Astrocyte (in vitro differentiated cells and primary cell): Measurements from ENCODE around the gene PMM2. TPM values are rescaled to one million over a fixed set of nuclear protein-coding genes. Genes with fewer than 3 reads are reported as not detected.

Experiments
- DNase-seq: peaks from one replicate; pipeline ENCODE4 v3.0.0-alpha.2; 2010; ENCODE audit warnings: low read depth
- FAIRE-seq: peaks from 2 replicates; lab custom pipeline; 2011; peaks lifted over from hg19 to GRCh38; lab: Jason Lieb, UNC
- H2AFZ ChIP-seq: 2 replicates; pipeline ENCODE4 v1.6.0; 2012; ENCODE audit warnings: low read depth, low read length, inconsistent platforms
- H3K27ac ChIP-seq: 2 replicates; pipeline ENCODE4 v1.5.1; 2011; ENCODE audit warnings: low read depth, low read length, inconsistent platforms
- H3K27me3 ChIP-seq: 2 replicates; pipeline ENCODE4 v1.6.0; 2011; ENCODE audit warnings: low read length, inconsistent platforms; ENCODE audit not compliant: insufficient read depth
- H3K36me3 ChIP-seq: 2 replicates; pipeline ENCODE4 v1.5.1; 2011; ENCODE audit warnings: low read length, inconsistent platforms; ENCODE audit not compliant: insufficient read depth
- H3K4me1 ChIP-seq: 2 replicates; pipeline ENCODE4 v1.5.1; 2011; ENCODE audit warnings: low read length, inconsistent platforms; ENCODE audit not compliant: insufficient read depth
- H3K4me2 ChIP-seq: 2 replicates; pipeline ENCODE4 v1.6.0; 2012; ENCODE audit warnings: low read length, inconsistent platforms
- H3K4me3 ChIP-seq: 2 replicates; pipeline ENCODE4 v1.5.1; 2011; ENCODE audit warnings: low read depth, mild to moderate bottlenecking, low read length, inconsistent platforms; ENCODE audit not compliant: insufficient read depth
- H3K79me2 ChIP-seq: 2 replicates; pipeline ENCODE4 v1.6.0; 2012; ENCODE audit warnings: mild to moderate bottlenecking, low read length, inconsistent platforms; ENCODE audit not compliant: insufficient read depth
- H3K9ac ChIP-seq: 2 replicates; pipeline ENCODE4 v1.6.0; 2012; ENCODE audit warnings: mild to moderate bottlenecking, low read length, inconsistent platforms
- H3K9me3 ChIP-seq: 2 replicates; pipeline ENCODE4 v1.5.1; 2012; ENCODE audit warnings: low read depth, mild to moderate bottlenecking, low read length, inconsistent platforms; ENCODE audit not compliant: insufficient read depth
- H4K20me1 ChIP-seq: 2 replicates; pipeline ENCODE4 v1.6.0; 2012; ENCODE audit warnings: low read length, inconsistent platforms; ENCODE audit not compliant: insufficient read depth
- H3K27ac Mint-ChIP-seq: one replicate; pipeline ENCODE4 v1.8.0; 2021; ENCODE audit warnings: mild to moderate bottlenecking, mixed read lengths; ENCODE audit not compliant: unreplicated experiment
- H3K27me3 Mint-ChIP-seq: one replicate; pipeline ENCODE4 v1.8.0; 2021; ENCODE audit warnings: low read depth, mixed read lengths; ENCODE audit not compliant: unreplicated experiment
- H3K36me3 Mint-ChIP-seq: one replicate; pipeline ENCODE4 v1.8.0; 2021; ENCODE audit warnings: low read depth, mixed read lengths; ENCODE audit not compliant: unreplicated experiment
- H3K4me1 Mint-ChIP-seq: one replicate; pipeline ENCODE4 v1.8.0; 2021; ENCODE audit warnings: low read depth, mixed read lengths; ENCODE audit not compliant: unreplicated experiment
- H3K4me3 Mint-ChIP-seq: one replicate; pipeline ENCODE4 v1.8.0; 2021; ENCODE audit warnings: mild to moderate bottlenecking, moderate library complexity, mixed read lengths; ENCODE audit not compliant: unreplicated experiment
- H3K9me3 Mint-ChIP-seq: one replicate; pipeline ENCODE4 v1.8.0; 2021; ENCODE audit warnings: mild to moderate bottlenecking, mixed read lengths; ENCODE audit not compliant: unreplicated experiment
- EZH2 ChIP-seq: IDR thresholded peaks from 2 replicates; pipeline ENCODE4 v1.6.1; 2012; ENCODE audit warnings: mild to moderate bottlenecking, low read length, inconsistent platforms; ENCODE audit not compliant: insufficient read depth
- total RNA-seq: library from RNA; stranded (reverse); gene quantifications from 2 replicates; pipeline ENCODE4 v1.2.1, GENCODE V29; 2021
- TF ChIP-seq, protein P1 (sequence below): IDR thresholded peaks from 2 replicates; pipeline ENCODE4 v1.5.1; 2011; ENCODE audit warnings: low read depth, mild to moderate bottlenecking, inconsistent platforms, low read length, moderate library complexity; ENCODE audit not compliant: insufficient read depth

The PMM2 gene
- total RNA-seq, 1 donor from 2014 or later, result 57.8 TPM

DNA sequence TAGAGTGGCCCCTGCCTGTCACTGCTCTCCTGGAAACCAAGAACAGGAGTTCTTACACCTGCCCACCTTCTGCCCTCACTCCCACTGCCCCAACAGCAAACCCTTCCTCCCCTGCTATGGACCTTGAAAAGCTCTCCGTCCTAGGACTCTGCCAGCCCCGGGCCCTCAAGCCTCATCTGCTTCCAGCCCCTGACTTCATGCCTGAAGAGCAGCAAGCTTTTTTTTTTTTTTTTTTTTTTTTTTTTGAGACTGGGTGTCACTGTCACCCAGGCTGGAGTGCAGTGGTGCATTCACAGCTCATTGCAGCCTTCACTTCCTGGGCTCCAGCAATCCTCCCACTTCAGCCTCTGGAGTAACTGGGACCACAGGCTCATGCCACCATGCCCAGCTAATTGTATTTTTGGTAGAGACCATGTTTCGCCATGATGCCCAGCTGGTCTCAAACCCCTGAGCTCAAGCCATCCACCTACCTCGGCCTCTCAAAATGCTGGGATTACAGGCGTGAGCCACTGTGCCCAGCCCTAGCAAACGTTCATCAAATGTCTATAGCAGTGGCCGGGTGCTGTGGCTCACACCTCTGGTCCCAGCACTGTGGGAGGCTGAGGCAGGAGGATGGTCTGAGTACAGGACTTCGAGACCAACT, 54.2 kb downstream of the PMM2 start:
- H3K4me3 Mint-ChIP-seq, result peak overlapping the region; percentile 50
- H3K27me3 Mint-ChIP-seq, result no peaks in the 10 kb centered on the region
- peaks cover 26% of the 10 kb centered on the region for H3K36me3 Mint-ChIP-seq
- Histone ChIP-seq H2AFZ (no peak overlapping the region), H3K36me3 (peaks cover 34% of the 10 kb centered on the region), H3K4me2 (no peak overlapping the region), H3K27ac (no peak overlapping the region), H3K27me3 (no peaks in the 10 kb centered on the region), H4K20me1 (peaks cover 94% of the 10 kb centered on the region), H3K9me3 (no peaks in the 10 kb centered on the region), H3K79me2 (peaks cover 6% of the 10 kb centered on the region), H3K9ac (no peak overlapping the region), H3K4me3 (no peak overlapping the region), H3K4me1 (peaks cover 33% of the 10 kb centered on the region)
- FAIRE-seq (no peak), DNase-seq (no peak)
- H3K27ac Mint-ChIP-seq, result peak overlapping the region; percentile 83
- H3K9me3 Mint-ChIP-seq, result no peaks in the 10 kb centered on the region
- TF ChIP-seq, protein P1, sequence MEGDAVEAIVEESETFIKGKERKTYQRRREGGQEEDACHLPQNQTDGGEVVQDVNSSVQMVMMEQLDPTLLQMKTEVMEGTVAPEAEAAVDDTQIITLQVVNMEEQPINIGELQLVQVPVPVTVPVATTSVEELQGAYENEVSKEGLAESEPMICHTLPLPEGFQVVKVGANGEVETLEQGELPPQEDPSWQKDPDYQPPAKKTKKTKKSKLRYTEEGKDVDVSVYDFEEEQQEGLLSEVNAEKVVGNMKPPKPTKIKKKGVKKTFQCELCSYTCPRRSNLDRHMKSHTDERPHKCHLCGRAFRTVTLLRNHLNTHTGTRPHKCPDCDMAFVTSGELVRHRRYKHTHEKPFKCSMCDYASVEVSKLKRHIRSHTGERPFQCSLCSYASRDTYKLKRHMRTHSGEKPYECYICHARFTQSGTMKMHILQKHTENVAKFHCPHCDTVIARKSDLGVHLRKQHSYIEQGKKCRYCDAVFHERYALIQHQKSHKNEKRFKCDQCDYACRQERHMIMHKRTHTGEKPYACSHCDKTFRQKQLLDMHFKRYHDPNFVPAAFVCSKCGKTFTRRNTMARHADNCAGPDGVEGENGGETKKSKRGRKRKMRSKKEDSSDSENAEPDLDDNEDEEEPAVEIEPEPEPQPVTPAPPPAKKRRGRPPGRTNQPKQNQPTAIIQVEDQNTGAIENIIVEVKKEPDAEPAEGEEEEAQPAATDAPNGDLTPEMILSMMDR, result no peak
- no peak for TF ChIP-seq EZH2
- H3K4me1 Mint-ChIP-seq, result peaks cover 35% of the 10 kb centered on the region

GRCh38 chr16:8852534-8852933, 54.9 kb downstream of the PMM2 start:
- Histone ChIP-seq H3K36me3 (peaks cover 32% of the 10 kb centered on the region), H4K20me1 (peaks cover 89% of the 10 kb centered on the region), H3K27me3 (no peaks in the 10 kb centered on the region), H2AFZ (no peak overlapping the region), H3K27ac (no peak overlapping the region), H3K4me1 (peaks cover 33% of the 10 kb centered on the region), H3K4me3 (no peak overlapping the region), H3K4me2 (no peak overlapping the region), H3K9ac (no peak overlapping the region), H3K9me3 (no peaks in the 10 kb centered on the region), H3K79me2 (peaks cover 6% of the 10 kb centered on the region)
- Mint-ChIP-seq H3K27me3 (no peaks in the 10 kb centered on the region), H3K9me3 (no peaks in the 10 kb centered on the region), H3K36me3 (peaks cover 23% of the 10 kb centered on the region), H3K4me1 (peaks cover 35% of the 10 kb centered on the region), H3K4me3 (no peak overlapping the region), H3K27ac (peak overlapping the region; percentile 53)
- no peak for TF ChIP-seq EZH2
- TF ChIP-seq, protein P1, result no peak
- FAIRE-seq, result no peak
- DNase-seq, result no peak

DNA sequence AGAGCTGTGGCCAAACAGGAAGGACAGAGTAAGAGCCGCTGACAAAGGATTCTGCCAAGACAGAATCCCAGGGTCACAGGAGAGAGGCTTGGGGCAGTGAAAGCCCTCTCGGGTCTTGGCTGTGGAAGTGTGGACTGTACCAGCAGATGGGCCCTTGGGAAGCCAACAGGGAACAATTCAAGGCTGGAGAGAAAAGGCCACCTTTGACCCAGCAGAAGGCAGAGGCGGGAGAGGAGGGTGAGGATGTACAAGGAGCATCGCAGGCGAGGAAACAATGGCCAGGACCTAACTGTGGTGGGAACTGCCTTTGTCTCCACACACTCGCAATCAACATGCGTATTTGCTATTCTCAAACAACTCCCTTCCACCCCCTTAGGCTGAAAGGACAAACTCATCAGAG, 55.5 kb downstream of the PMM2 start:
- Histone ChIP-seq H3K4me3 (no peak overlapping the region), H3K27ac (no peak overlapping the region), H3K36me3 (peaks cover 34% of the 10 kb centered on the region), H3K9me3 (no peaks in the 10 kb centered on the region), H3K4me2 (no peak overlapping the region), H2AFZ (no peak overlapping the region), H4K20me1 (peaks cover 87% of the 10 kb centered on the region), H3K79me2 (peaks cover 6% of the 10 kb centered on the region), H3K4me1 (peaks cover 31% of the 10 kb centered on the region), H3K27me3 (no peaks in the 10 kb centered on the region), H3K9ac (no peak overlapping the region)
- H3K36me3 Mint-ChIP-seq, result peaks cover 26% of the 10 kb centered on the region
- no peaks in the 10 kb centered on the region for H3K27me3 Mint-ChIP-seq
- no peak overlapping the region for H3K27ac Mint-ChIP-seq
- no peak overlapping the region for H3K4me3 Mint-ChIP-seq
- peaks cover 38% of the 10 kb centered on the region for H3K4me1 Mint-ChIP-seq
- no peak for TF ChIP-seq EZH2
- TF ChIP-seq, protein P1, result no peak
- no peak for FAIRE-seq
- no peak for DNase-seq
- peaks cover 2% of the 10 kb centered on the region for H3K9me3 Mint-ChIP-seq
